Activated gamma-delta T cell treated with Interleukin-2 at 50 U/mL for 16 hours (primary cell): ENCODE measurements around the gene POLR3A.

ENCODE experiments used
- DNase-seq: peaks from one replicate; pipeline ENCODE4 v3.0.0-alpha.2; 2020

POLR3A gene

GRCh38 chr10:77940627-77941026 lies 88.7 kb downstream of the POLR3A start:
- no peak for DNase-seq

- DNase-seq: no peak
These were observed 89.1 kb downstream of the POLR3A start for GRCh38 chr10:77940225-77940624.

- DNase-seq: no peak
These were observed 89.7 kb downstream of the POLR3A start for GRCh38 chr10:77939561-77940001.

- DNase-seq: no peak
These were observed 92.4 kb downstream of the POLR3A start for GRCh38 chr10:77936697-77937567.

- no peak for DNase-seq
These were observed 97.1 kb downstream of the POLR3A start for GRCh38 chr10:77932016-77932715.

- DNase-seq: no peak
These were observed 101.7 kb downstream of the POLR3A start for GRCh38 chr10:77927402-77928246.

GRCh38 chr10:77926566-77927401 lies 102.5 kb downstream of the POLR3A start, which contains the start of gene DLG5:
DLG5 (minus strand) TSS chr10:77926755; CDS start chr10:77926520, 235 bp downstream.
- peak; percentile 8 for DNase-seq

- peak; percentile 5 for DNase-seq
These were observed 103.3 kb downstream of the POLR3A start for GRCh38 chr10:77925795-77926565.

- DNase-seq: no peak
These were observed 103.9 kb downstream of the POLR3A start for GRCh38 chr10:77925410-77925794.

- DNase-seq: no peak
These were observed 106.6 kb downstream of the POLR3A start for GRCh38 chr10:77922566-77923179.

GRCh38 chr10:77922055-77922454 lies 107.3 kb downstream of the POLR3A start:
- no peak for DNase-seq

- no peak for DNase-seq
These were observed 107.9 kb downstream of the POLR3A start for GRCh38 chr10:77921395-77921794.

- no peak for DNase-seq
These were observed 108.8 kb downstream of the POLR3A start for GRCh38 chr10:77920495-77920894.

- DNase-seq: no peak
These were observed 109.6 kb downstream of the POLR3A start for GRCh38 chr10:77919713-77920108.
